ENCODE results near the gene OPRD1. TPM values are rescaled to one million over a fixed set of nuclear protein-coding genes. Genes with fewer than 3 reads are reported as not detected.

The OPRD1 gene
- total RNA-seq = not detected in 2 replicates

GRCh38 chr1:28811766-28812668 is at the start of gene OPRD1:
OPRD1 (plus strand) TSS chr1:28812170; CDS start chr1:28812384, 214 bp downstream.

GRCh38 chr1:28914228-28915030 is 102.5 kb downstream of the OPRD1 start, which contains the start of gene EPB41:
EPB41 (plus strand) TSS chr1:28914569; CDS start chr1:28987438, 72,869 bp downstream.

Other genes with a start within 250 kb of the OPRD1 start
- gene RAB42, start 219.9 kb upstream of the OPRD1 start, total RNA-seq = 0.54 and 2.8 TPM in 2 replicates
- 28.4 and 31.6 TPM in 2 replicates for gene TAF12, start 169.1 kb upstream of the OPRD1 start, total RNA-seq
- gene RNU11, start 163.6 kb upstream of the OPRD1 start, total RNA-seq = not detected in 2 replicates
- gene GMEB1, start 143.4 kb upstream of the OPRD1 start, total RNA-seq = 3.6 and 6.2 TPM in 2 replicates
- 33.5 and 34.5 TPM in 2 replicates for gene YTHDF2, start 75.2 kb upstream of the OPRD1 start, total RNA-seq
- 2.9 and 4.2 TPM in 2 replicates for gene EPB41, start 102.4 kb downstream of the OPRD1 start, total RNA-seq

Data from cardiac atrium fibroblast (primary cell).